ENCODE measurements around the gene TPMT. TPM values are rescaled to one million over a fixed set of nuclear protein-coding genes. Genes with fewer than 3 reads are reported as not detected.

Gene TPMT
- total and polyA plus RNA-seq, 2 donors from 2014 or later = 21.8 to 67.8 TPM

DNA sequence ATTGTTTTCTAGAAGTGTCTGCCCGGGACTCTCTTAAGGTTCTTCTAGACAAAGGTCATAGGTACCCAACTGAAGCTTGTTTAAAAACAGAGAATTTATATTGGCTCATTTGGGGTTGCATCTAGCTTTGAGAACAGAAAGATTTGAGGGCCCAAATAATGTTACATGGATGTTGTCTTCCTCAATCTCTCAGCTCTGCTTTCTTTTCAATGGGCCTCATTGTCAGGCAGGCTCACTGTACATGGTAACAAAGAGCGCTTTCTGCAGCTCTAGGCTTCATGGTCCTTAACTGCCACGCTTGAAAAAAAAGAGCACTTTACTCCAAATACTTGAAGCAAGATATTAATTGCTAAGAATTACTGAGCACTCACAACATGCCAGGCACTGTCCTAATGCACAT, 54.6 kb downstream of the TPMT start:
- Histone ChIP-seq H3K9me3 (ENCODE audit: control insufficient read depth in 2 of 3, insufficient read depth in 1 of 3, low read length in 3 of 3) (no peaks in the 10 kb centered on the region), H3K4me3 (ENCODE audit: low read length in 3 of 3) (no peak overlapping the region), H3K9ac (ENCODE audit: low read length in 3 of 3) (no peak overlapping the region), H3K36me3 (ENCODE audit: control insufficient read depth in 2 of 3, insufficient read depth in 3 of 3, low read length in 3 of 3) (no peaks in the 10 kb centered on the region), H3K27ac (ENCODE audit: low read depth in 2 of 2, low read length in 2 of 2) (no peak overlapping the region), H3K27me3 (ENCODE audit: control insufficient read depth, insufficient read depth, low read length) (no peaks in the 10 kb centered on the region), H3K4me1 (ENCODE audit: control insufficient read depth in 2 of 3, insufficient read depth in 2 of 3, low read depth in 1 of 3, low read length in 3 of 3) (no peaks in the 10 kb centered on the region)
- DNase-seq (no peak), FAIRE-seq (no peak)
- TF ChIP-seq, protein P1, sequence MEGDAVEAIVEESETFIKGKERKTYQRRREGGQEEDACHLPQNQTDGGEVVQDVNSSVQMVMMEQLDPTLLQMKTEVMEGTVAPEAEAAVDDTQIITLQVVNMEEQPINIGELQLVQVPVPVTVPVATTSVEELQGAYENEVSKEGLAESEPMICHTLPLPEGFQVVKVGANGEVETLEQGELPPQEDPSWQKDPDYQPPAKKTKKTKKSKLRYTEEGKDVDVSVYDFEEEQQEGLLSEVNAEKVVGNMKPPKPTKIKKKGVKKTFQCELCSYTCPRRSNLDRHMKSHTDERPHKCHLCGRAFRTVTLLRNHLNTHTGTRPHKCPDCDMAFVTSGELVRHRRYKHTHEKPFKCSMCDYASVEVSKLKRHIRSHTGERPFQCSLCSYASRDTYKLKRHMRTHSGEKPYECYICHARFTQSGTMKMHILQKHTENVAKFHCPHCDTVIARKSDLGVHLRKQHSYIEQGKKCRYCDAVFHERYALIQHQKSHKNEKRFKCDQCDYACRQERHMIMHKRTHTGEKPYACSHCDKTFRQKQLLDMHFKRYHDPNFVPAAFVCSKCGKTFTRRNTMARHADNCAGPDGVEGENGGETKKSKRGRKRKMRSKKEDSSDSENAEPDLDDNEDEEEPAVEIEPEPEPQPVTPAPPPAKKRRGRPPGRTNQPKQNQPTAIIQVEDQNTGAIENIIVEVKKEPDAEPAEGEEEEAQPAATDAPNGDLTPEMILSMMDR (IDR thresholded peaks at IDR 0.05; ENCODE audit: borderline replicate concordance, extremely low read depth, insufficient read depth) = no peak
- intact Hi-C loops (cut with DNase I) = no loop called here

DNA sequence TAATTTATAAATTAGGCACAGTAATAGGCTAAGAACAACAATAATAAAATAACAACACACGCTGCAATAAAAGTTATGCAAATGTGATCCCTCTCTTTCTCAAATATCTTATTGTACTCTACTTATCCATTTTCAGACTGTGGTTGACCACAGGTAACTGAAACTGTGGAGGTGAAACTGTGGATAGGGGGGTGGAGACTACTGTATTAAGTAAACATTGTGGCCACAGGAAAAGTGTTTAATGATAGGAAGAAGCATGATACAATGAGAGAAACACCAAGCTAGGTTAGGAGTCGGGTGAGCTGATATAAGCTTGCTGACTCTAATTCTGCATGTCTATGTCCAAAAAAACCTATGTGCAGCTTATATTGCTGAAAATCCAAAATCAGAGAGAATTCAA, 55.4 kb downstream of the TPMT start:
- DNase-seq = no peak
- TF ChIP-seq, protein P1 (IDR thresholded peaks at IDR 0.05; ENCODE audit: borderline replicate concordance, extremely low read depth, insufficient read depth) = no peak
- intact Hi-C loops (cut with DNase I) = no loop called here
- FAIRE-seq = no peak
- H3K4me1 ChIP-seq (ENCODE audit: control insufficient read depth in 2 of 3, insufficient read depth in 2 of 3, low read depth in 1 of 3, low read length in 3 of 3) = no peaks in the 10 kb centered on the region
- H3K4me3 ChIP-seq (ENCODE audit: low read length in 3 of 3) = no peak overlapping the region
- no peak overlapping the region for H3K27ac ChIP-seq (ENCODE audit: low read depth in 2 of 2, low read length in 2 of 2)
- H3K36me3 ChIP-seq (ENCODE audit: control insufficient read depth in 2 of 3, insufficient read depth in 3 of 3, low read length in 3 of 3) = no peaks in the 10 kb centered on the region
- no peaks in the 10 kb centered on the region for H3K27me3 ChIP-seq (ENCODE audit: control insufficient read depth, insufficient read depth, low read length)
- H3K9me3 ChIP-seq (ENCODE audit: control insufficient read depth in 2 of 3, insufficient read depth in 1 of 3, low read length in 3 of 3) = no peaks in the 10 kb centered on the region
- H3K9ac ChIP-seq (ENCODE audit: low read length in 3 of 3) = no peak overlapping the region

DNA sequence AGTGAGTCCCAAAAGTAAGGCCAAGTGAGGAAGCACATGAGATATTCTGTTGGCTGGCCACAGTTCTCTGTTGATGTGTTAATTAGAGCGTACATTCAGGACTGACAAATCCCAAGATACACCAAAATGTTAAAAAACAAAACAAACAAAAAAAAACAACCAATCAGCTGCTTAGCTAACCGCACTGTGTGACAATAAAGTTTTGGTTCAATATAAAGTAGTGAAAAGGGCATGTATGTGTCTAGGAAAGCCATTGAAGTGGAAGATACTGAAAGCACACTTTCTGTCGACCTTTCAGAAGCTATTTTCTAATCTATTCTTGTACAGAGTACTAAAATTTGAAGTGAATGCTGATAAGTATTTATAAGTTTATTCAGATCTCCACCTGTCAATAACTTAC, 58.5 kb downstream of the TPMT start:
- Histone ChIP-seq H3K27me3 (ENCODE audit: control insufficient read depth, insufficient read depth, low read length) (no peaks in the 10 kb centered on the region), H3K36me3 (ENCODE audit: control insufficient read depth in 2 of 3, insufficient read depth in 3 of 3, low read length in 3 of 3) (no peaks in the 10 kb centered on the region), H3K4me1 (ENCODE audit: control insufficient read depth in 2 of 3, insufficient read depth in 2 of 3, low read depth in 1 of 3, low read length in 3 of 3) (no peaks in the 10 kb centered on the region), H3K9me3 (ENCODE audit: control insufficient read depth in 2 of 3, insufficient read depth in 1 of 3, low read length in 3 of 3) (no peaks in the 10 kb centered on the region), H3K9ac (ENCODE audit: low read length in 3 of 3) (no peak overlapping the region), H3K4me3 (ENCODE audit: low read length in 3 of 3) (no peak overlapping the region), H3K27ac (ENCODE audit: low read depth in 2 of 2, low read length in 2 of 2) (no peak overlapping the region)
- DNase-seq (no peak), FAIRE-seq (no peak)
- intact Hi-C loops (cut with DNase I) = no loop called here
- TF ChIP-seq, protein P1 (IDR thresholded peaks at IDR 0.05; ENCODE audit: borderline replicate concordance, extremely low read depth, insufficient read depth) = no peak

DNA sequence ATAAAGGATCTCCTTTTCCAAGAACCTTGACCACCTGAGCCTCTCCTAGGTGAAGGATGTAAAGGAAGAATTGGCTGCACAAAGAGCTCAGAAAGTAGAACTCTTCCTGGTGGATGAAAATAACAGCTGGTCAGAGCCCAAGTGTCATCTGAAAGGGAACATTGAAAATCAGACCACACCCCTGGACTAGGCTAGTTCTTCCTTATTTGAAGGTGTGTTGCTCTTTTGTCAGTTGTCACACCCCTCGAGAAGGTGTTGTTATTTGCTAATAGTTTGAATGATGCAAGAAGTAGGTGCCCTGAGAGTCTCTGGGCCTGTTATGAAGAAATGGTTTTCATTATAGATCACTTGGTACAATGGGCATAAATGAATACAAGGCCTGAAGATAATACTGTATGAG, 63.5 kb downstream of the TPMT start:
- DNase-seq (no peak), FAIRE-seq (no peak)
- Histone ChIP-seq H3K27me3 (ENCODE audit: control insufficient read depth, insufficient read depth, low read length) (no peaks in the 10 kb centered on the region), H3K9me3 (ENCODE audit: control insufficient read depth in 2 of 3, insufficient read depth in 1 of 3, low read length in 3 of 3) (no peaks in the 10 kb centered on the region), H3K9ac (ENCODE audit: low read length in 3 of 3) (no peak overlapping the region), H3K4me1 (ENCODE audit: control insufficient read depth in 2 of 3, insufficient read depth in 2 of 3, low read depth in 1 of 3, low read length in 3 of 3) (no peaks in the 10 kb centered on the region), H3K36me3 (ENCODE audit: control insufficient read depth in 2 of 3, insufficient read depth in 3 of 3, low read length in 3 of 3) (no peaks in the 10 kb centered on the region), H3K4me3 (ENCODE audit: low read length in 3 of 3) (no peak overlapping the region), H3K27ac (ENCODE audit: low read depth in 2 of 2, low read length in 2 of 2) (no peak overlapping the region)
- intact Hi-C loops (cut with DNase I) = no loop called here
- TF ChIP-seq, protein P1 (IDR thresholded peaks at IDR 0.05; ENCODE audit: borderline replicate concordance, extremely low read depth, insufficient read depth) = no peak
